Measurements from ENCODE around the gene NCKAP5. TPM values are rescaled to one million over a fixed set of nuclear protein-coding genes. Genes with fewer than 3 reads are reported as not detected.
A peak's percentile ranks its signal among the peaks of the same experiment; 100 is the strongest.

Gene NCKAP5
- polyA plus RNA-seq, 2 of the 4 experiments (the other 2 are of a cell fraction) = 3.0 to 4.1 TPM

DNA sequence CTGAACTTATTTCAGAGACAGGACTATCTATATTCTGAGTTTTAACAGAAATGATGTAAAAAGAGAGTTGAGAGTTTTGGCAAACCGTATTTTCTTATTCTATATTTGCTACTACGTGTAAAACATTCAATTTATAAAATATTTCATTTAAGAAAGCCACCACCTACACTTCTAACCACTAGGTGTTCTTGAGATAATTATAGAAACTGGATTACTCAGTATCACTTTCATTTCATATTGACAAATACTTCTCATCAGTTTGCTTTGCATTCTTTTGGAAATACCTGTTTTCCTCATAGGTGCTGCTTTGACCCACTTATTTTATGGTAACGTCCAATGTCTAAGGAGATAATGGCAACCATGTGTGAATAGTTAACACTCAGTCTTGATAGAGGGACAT, 794.9 kb downstream of the NCKAP5 start:
- POLR2A ChIA-PET = no interaction called here

DNA sequence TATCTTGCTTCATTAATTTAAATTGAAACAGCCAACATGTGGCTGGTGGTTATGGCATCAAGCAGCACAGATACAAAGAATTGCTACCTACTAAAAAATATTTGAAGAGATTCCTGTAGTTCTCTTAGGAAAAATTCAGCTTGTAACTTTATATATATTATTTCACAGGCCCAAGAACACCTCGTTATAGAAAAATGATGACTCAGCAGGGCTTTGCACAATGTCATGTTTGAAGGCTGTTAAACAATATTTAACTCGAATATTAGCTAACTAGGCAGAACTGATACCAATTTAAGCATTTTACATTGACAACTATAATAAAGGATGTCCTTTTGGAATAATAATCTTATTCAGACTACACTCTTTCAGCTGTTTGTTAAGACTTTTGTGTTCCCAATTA, 795.9 kb downstream of the NCKAP5 start:
- no peak for DNase-seq (ENCODE audit: low read depth in 1 of 2, low spot score in 1 of 2)
- FAIRE-seq = no peak

More for the DNA sequence above, 794.9 kb downstream of the NCKAP5 start:
- Histone ChIP-seq H3K4me2 (no peak overlapping the region), H3K27ac (no peak overlapping the region), H3K4me3 (no peak overlapping the region), H3K4me1 (no peaks in the 10 kb centered on the region), H3K9me3 (peaks cover 3% of the 10 kb centered on the region; the same call in 1 of the 3 replicates)
- 57% methylated on average over 3 of the region's 3 CpGs for WGBS (ENCODE audit: missing lambda C conversion rate)
- TF ChIP-seq, protein P1, sequence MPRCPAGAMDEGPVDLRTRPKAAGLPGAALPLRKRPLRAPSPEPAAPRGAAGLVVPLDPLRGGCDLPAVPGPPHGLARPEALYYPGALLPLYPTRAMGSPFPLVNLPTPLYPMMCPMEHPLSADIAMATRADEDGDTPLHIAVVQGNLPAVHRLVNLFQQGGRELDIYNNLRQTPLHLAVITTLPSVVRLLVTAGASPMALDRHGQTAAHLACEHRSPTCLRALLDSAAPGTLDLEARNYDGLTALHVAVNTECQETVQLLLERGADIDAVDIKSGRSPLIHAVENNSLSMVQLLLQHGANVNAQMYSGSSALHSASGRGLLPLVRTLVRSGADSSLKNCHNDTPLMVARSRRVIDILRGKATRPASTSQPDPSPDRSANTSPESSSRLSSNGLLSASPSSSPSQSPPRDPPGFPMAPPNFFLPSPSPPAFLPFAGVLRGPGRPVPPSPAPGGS (IDR thresholded peaks at IDR 0.05) = no peak
- no peak for TF ChIP-seq ZNF302 (CRISPR knock-in tag; IDR thresholded peaks at IDR 0.05)
- TF ChIP-seq EHMT2 (IDR thresholded peaks at IDR 0.05; ENCODE audit: low read depth) = no peak
- TF ChIP-seq MAZ (IDR thresholded peaks at IDR 0.05; ENCODE audit: borderline replicate concordance, low read depth, low read length) = no peak
- TF ChIP-seq EHF (CRISPR knock-in tag; IDR thresholded peaks at IDR 0.05) = no peak
- TF ChIP-seq JUNB (IDR thresholded peaks at IDR 0.05) = no peak
- TF ChIP-seq NR3C1 (IDR thresholded peaks at IDR 0.05) = no peak
- no peak for TF ChIP-seq RAD21 (conservative IDR thresholded peaks at IDR 0.05 in 1 of 2, IDR thresholded peaks at IDR 0.05 in 1 of 2)
- TF ChIP-seq ZC3H11A (IDR thresholded peaks at IDR 0.05) = no peak
- TF ChIP-seq, protein P2, sequence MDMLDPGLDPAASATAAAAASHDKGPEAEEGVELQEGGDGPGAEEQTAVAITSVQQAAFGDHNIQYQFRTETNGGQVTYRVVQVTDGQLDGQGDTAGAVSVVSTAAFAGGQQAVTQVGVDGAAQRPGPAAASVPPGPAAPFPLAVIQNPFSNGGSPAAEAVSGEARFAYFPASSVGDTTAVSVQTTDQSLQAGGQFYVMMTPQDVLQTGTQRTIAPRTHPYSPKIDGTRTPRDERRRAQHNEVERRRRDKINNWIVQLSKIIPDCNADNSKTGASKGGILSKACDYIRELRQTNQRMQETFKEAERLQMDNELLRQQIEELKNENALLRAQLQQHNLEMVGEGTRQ (IDR thresholded peaks at IDR 0.05) = no peak
- TF ChIP-seq RFX5 (IDR thresholded peaks at IDR 0.05) = no peak
- CTCF ChIA-PET = no interaction called here
- DNase-seq (ENCODE audit: low read depth in 1 of 2, low spot score in 1 of 2) (no peak), ATAC-seq (no peak), FAIRE-seq (no peak)

DNA sequence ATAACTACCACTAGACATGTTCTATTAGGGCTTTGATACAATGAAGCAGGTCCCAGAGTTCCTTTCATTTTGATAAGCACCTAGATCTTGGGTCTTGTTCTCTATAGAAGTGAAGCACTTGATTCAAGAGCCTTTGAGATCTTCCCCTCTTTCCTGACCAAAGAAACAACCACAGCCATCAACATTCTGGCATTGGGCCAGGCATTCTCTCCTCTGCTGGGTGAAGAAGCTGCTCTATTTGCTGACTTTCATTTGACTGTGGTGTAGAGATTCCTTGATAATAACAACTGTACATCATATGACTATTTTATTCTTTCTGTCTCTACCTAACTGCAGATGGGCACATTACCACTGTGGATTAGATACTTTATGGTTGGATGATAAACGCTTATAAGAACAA, 801.7 kb downstream of the NCKAP5 start:
- Histone ChIP-seq H3K4me1 (no peaks in the 10 kb centered on the region), H3K27ac (no peak overlapping the region), H3K4me3 (no peak overlapping the region), H3K4me2 (no peak overlapping the region), H3K9me3 (peaks cover 3% of the 10 kb centered on the region; the same call in 1 of the 3 replicates)
- CTCF ChIA-PET = interaction anchor here (0.6 kb wide), 1 partner anchor 13 kb away, joined by 4 read pairs; no protein-coding TSS in a partner anchor
- POLR2A ChIA-PET = no interaction called here
- TF ChIP-seq ZNF302 (CRISPR knock-in tag; IDR thresholded peaks at IDR 0.05) = no peak
- TF ChIP-seq, protein P3, sequence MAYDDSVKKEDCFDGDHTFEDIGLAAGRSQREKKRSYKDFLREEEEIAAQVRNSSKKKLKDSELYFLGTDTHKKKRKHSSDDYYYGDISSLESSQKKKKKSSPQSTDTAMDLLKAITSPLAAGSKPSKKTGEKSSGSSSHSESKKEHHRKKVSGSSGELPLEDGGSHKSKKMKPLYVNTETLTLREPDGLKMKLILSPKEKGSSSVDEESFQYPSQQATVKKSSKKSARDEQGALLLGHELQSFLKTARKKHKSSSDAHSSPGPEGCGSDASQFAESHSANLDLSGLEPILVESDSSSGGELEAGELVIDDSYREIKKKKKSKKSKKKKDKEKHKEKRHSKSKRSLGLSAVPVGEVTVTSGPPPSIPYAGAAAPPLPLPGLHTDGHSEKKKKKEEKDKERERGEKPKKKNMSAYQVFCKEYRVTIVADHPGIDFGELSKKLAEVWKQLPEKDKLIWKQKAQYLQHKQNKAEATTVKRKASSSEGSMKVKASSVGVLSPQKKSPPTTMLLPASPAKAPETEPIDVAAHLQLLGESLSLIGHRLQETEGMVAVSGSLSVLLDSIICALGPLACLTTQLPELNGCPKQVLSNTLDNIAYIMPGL (CRISPR knock-in tag; IDR thresholded peaks at IDR 0.05; ENCODE audit: borderline replicate concordance) = no peak
- TF ChIP-seq BHLHE40 (IDR thresholded peaks at IDR 0.05; ENCODE audit: low read depth, low read length) = no peak
- TF ChIP-seq POLR2A (IDR thresholded peaks at IDR 0.05; ENCODE audit: low read length) = no peak
- no peak for TF ChIP-seq RAD21 (conservative IDR thresholded peaks at IDR 0.05 in 1 of 2, IDR thresholded peaks at IDR 0.05 in 1 of 2)
- TF ChIP-seq RNF2 (IDR thresholded peaks at IDR 0.05; ENCODE audit: borderline replicate concordance, low read depth) = no peak
- TF ChIP-seq HOXB5 (CRISPR knock-in tag; IDR thresholded peaks at IDR 0.05) = no peak
- TF ChIP-seq FOSB (CRISPR knock-in tag; IDR thresholded peaks at IDR 0.05) = no peak
- no peak for TF ChIP-seq CBX2 (IDR thresholded peaks at IDR 0.05; ENCODE audit: borderline replicate concordance, low read depth)
- TF ChIP-seq EHF (CRISPR knock-in tag; IDR thresholded peaks at IDR 0.05) = no peak
- TF ChIP-seq, protein P4, sequence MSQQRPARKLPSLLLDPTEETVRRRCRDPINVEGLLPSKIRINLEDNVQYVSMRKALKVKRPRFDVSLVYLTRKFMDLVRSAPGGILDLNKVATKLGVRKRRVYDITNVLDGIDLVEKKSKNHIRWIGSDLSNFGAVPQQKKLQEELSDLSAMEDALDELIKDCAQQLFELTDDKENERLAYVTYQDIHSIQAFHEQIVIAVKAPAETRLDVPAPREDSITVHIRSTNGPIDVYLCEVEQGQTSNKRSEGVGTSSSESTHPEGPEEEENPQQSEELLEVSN (IDR thresholded peaks at IDR 0.05; ENCODE audit: borderline replicate concordance, low read depth) = no peak
- TF ChIP-seq GATA3 (IDR thresholded peaks at IDR 0.05; ENCODE audit: borderline replicate concordance) = no peak
- TF ChIP-seq CBX8 (IDR thresholded peaks at IDR 0.05) = no peak
- TF ChIP-seq HOXA7 (CRISPR knock-in tag; IDR thresholded peaks at IDR 0.05) = no peak
- no peak for DNase-seq (ENCODE audit: low read depth in 1 of 2, low spot score in 1 of 2)
- no peak for FAIRE-seq
- no peak for ATAC-seq
- WGBS (ENCODE audit: missing lambda C conversion rate) = 58% methylated on average over 1 of the region's 1 CpG

More for the DNA sequence above, 795.9 kb downstream of the NCKAP5 start:
- Histone ChIP-seq H3K4me3 (no peak overlapping the region), H3K9me3 (peaks cover 3% of the 10 kb centered on the region; the same call in 1 of the 3 replicates), H3K4me1 (no peaks in the 10 kb centered on the region), H3K27ac (no peak overlapping the region), H3K4me2 (no peak overlapping the region)
- TF ChIP-seq HOXB13 (CRISPR knock-in tag; IDR thresholded peaks at IDR 0.05; ENCODE audit: low read depth) = no peak
- no peak for TF ChIP-seq NFE2L2 (conservative IDR thresholded peaks at IDR 0.05; ENCODE audit: low read length)
- TF ChIP-seq, protein P3 (CRISPR knock-in tag; IDR thresholded peaks at IDR 0.05; ENCODE audit: borderline replicate concordance) = no peak
- TF ChIP-seq KDM1A (IDR thresholded peaks at IDR 0.05; ENCODE audit: low read depth) = no peak
- peak; percentile 91 for TF ChIP-seq MAFK (IDR thresholded peaks at IDR 0.05; ENCODE audit: partially characterized antibody)
- ChIA-PET CTCF (no interaction called here), POLR2A (interaction anchor here (1.0 kb wide), 1 partner anchor 15 kb away, joined by 4 read pairs; no protein-coding TSS in a partner anchor)
- no peak for ATAC-seq
- WGBS (ENCODE audit: missing lambda C conversion rate) = 35% methylated on average over 2 of the region's 2 CpGs

Data from A549 (cell line).